WTC11 (cell line): ENCODE results near the gene MDH2.

Source experiments
- AFF4 ChIP-seq: sonication (generic); formaldehyde crosslinking; IDR thresholded peaks from 2 replicates; pipeline ENCODE4 v1.8.1; 2023; ENCODE audit warnings: mild to moderate bottlenecking, missing genetic modification reagents, borderline replicate concordance
- ATF3 ChIP-seq: sonication (generic); formaldehyde crosslinking; conservative IDR thresholded peaks from 2 replicates; pipeline ENCODE4 v1.8.1; 2022; ENCODE audit warnings: mild to moderate bottlenecking, missing genetic modification reagents
- CTCF ChIP-seq: fragments of 200-600 bp; IDR thresholded peaks from 2 replicates; pipeline ENCODE4 v1.8.0; 2022; ENCODE audit warnings: antibody characterized with exemption
- E2F4 ChIP-seq: sonication (generic); formaldehyde crosslinking; IDR thresholded peaks from 2 replicates; pipeline ENCODE4 v1.8.1; 2022; ENCODE audit warnings: low read depth, mild to moderate bottlenecking, moderate library complexity, missing genetic modification reagents, borderline replicate concordance
- E2F5 ChIP-seq: sonication (generic); formaldehyde crosslinking; IDR thresholded peaks from 2 replicates; pipeline ENCODE4 v1.8.1; 2022; ENCODE audit warnings: mild to moderate bottlenecking, moderate library complexity, missing genetic modification reagents
- ELF4 ChIP-seq: sonication (generic); formaldehyde crosslinking; IDR thresholded peaks from 2 replicates; pipeline ENCODE4 v1.8.1; 2022; ENCODE audit warnings: low read depth, mild to moderate bottlenecking, moderate library complexity, missing genetic modification reagents
- EMX1 ChIP-seq: fragments of 250-450 bp; sonication (Bioruptor Pico); IDR thresholded peaks from 2 replicates; pipeline ENCODE4 v1.8.0; 2021; ENCODE audit warnings: mild to moderate bottlenecking
- GABPB1 ChIP-seq: sonication (generic); formaldehyde crosslinking; IDR thresholded peaks from 2 replicates; pipeline ENCODE4 v1.8.1; 2023; ENCODE audit warnings: mild to moderate bottlenecking, missing genetic modification reagents
- IRF2 ChIP-seq: sonication (generic); formaldehyde crosslinking; IDR thresholded peaks from 2 replicates; pipeline ENCODE4 v1.8.0; 2022; ENCODE audit warnings: low read depth, missing genetic modification reagents, borderline replicate concordance
- JUN ChIP-seq: sonication (generic); formaldehyde crosslinking; IDR thresholded peaks from 2 replicates; pipeline ENCODE4 v1.8.0; 2023; ENCODE audit warnings: mild to moderate bottlenecking, missing genetic modification reagents
- SP1 ChIP-seq: sonication (generic); formaldehyde crosslinking; conservative IDR thresholded peaks from 2 replicates; pipeline ENCODE4 v1.8.1; 2022; ENCODE audit warnings: missing genetic modification reagents
- TEAD4 ChIP-seq: sonication (generic); formaldehyde crosslinking; IDR thresholded peaks from 2 replicates; pipeline ENCODE4 v1.8.0; 2022; ENCODE audit warnings: mild to moderate bottlenecking, missing genetic modification reagents
- ZNF423 ChIP-seq: fragments of 250-450 bp; sonication (Bioruptor Pico); IDR thresholded peaks from 2 replicates; pipeline ENCODE4 v2.1.2; 2022; ENCODE audit warnings: mild to moderate bottlenecking, moderate library complexity
- TF ChIP-seq, protein P1 (sequence below): sonication (generic); formaldehyde crosslinking; IDR thresholded peaks from 2 replicates; pipeline ENCODE4 v1.8.0; 2022; ENCODE audit warnings: mild to moderate bottlenecking, missing genetic modification reagents

GRCh38 chr7:76056241-76056640, 8.3 kb downstream of the MDH2 start:
- TF ChIP-seq TEAD4 (CRISPR knock-in tag) (no peak), AFF4 (no peak), CTCF (no peak), SP1 (CRISPR knock-in tag) (no peak), GABPB1 (CRISPR knock-in tag) (no peak), IRF2 (CRISPR knock-in tag) (no peak), E2F4 (CRISPR knock-in tag) (no peak), EMX1 (CRISPR knock-in tag) (no peak), ATF3 (CRISPR knock-in tag) (no peak), E2F5 (CRISPR knock-in tag) (no peak), ZNF423 (CRISPR knock-in tag) (no peak), ELF4 (no peak), JUN (CRISPR knock-in tag) (no peak)
- TF ChIP-seq, protein P1, sequence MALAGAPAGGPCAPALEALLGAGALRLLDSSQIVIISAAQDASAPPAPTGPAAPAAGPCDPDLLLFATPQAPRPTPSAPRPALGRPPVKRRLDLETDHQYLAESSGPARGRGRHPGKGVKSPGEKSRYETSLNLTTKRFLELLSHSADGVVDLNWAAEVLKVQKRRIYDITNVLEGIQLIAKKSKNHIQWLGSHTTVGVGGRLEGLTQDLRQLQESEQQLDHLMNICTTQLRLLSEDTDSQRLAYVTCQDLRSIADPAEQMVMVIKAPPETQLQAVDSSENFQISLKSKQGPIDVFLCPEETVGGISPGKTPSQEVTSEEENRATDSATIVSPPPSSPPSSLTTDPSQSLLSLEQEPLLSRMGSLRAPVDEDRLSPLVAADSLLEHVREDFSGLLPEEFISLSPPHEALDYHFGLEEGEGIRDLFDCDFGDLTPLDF (CRISPR knock-in tag): no peak
